ENCODE data around the gene P4HB.

The P4HB gene

DNA sequence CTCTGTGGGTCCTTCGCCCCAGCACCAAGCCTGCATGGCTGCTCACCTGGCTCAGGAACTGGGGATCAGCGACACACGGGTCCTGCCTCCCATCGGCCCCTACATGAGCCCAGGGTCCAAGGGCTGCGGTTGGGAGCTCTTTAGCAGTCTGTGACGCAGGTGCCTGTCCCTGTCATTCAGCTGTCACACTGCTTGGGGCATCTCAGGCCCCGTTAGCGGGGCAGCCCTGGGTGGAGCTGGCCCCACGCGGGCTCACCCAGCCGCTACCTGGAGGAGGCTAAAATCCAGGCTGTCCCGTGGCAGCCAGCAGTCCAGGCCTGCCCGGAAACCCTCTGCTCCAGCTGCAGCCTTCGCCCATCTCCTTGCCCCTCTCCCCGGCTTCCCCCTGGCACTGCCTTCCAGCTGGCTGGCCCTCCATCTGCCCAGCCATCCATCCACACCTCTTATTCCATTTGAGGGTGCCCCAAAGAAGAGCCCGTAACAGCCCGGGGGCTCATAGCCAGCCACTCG, 53.1 kb downstream of the P4HB start:
- FAIRE-seq, result no peak

- no peak for FAIRE-seq
Observed at GRCh38 chr17:81806461-81807209, 53.7 kb downstream of the P4HB start.

DNA sequence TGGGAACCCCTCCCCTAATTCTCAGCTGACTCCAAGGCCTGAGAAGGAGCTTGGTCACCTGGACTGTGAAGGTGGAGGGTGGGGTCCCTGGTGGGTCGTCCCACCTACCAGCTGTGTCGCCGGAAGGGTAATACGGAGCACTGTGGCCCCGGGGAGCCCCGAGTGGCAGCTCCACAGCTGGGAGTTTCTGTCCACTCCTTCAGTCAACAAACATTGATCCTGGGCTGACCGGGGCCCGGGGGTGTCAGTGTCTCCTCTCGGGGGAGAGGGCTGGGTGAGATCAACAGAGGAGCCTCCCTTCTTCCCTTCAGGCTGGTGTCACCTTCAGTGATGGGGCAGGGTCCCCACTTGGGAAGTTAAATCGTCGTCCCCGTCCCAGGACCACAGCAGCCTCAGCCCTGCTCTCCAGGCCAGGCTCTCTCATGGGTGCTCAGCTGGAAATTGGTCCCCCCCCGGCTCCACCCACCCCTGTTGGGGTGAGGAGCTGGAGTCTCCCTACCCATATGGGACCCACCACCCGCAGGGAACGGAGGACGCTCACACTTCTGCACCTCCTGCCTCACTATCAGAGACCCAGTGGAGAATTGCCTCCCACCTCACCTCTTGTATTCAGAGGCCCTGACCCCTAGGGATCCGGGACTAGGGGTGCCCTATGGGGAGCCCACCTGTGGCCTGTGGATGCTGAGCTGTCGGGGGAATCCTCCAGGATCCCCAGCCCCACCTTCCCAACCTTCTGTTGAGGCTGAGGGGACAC, 54.5 kb downstream of the P4HB start:
- FAIRE-seq, result no peak

DNA sequence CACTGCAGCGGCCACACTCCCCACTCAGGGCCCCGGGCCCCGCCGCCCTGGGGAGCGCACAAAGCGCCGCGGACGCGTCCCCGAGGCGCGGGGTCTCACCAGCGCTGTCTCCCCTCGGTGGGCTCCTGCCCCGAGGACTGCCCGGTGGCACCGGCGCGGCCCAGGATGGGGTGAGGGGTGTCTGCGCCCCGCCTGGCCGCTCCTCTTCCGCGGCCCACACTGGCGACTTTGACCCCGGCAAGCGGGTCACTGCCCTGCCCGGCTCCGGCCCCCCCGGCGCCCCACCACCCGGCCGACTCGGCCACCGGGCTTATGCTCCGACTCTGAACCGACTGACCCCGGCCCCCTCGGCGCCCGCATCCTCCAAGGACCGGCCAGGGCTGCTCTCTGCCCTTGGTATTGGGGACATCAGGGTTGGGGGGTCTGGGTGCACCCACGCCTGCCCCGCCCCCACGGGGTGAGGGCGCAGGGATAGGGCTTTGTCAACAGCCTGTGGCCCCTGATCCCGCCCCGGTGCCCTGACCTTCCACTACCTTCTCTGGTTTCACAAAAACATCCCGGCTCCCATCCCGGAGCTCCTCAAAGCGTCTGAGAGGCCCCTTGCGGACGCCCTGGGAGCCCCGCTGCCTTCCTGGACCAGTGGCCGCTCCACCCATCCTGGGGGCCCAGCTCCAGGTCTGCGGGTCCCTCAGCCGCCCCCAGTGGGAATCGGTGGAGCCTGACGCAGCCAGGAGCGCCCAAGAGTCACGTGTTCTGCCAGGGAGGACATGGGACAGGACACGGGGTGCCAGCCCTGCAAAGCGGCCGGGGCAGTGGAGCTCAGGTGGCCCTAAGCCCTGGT, 55.6 kb downstream of the P4HB start:
- FAIRE-seq, result no peak

- no peak for FAIRE-seq
Observed at GRCh38 chr17:81803728-81804558, 56.4 kb downstream of the P4HB start, which contains the start of gene GCGR. Gene GCGR (plus strand): TSS chr17:81804150. CDS start chr17:81809019, 4,869 bp downstream.

- no peak for FAIRE-seq
Observed at GRCh38 chr17:81802856-81803643, 57.3 kb downstream of the P4HB start.

GRCh38 chr17:81802048-81802758, 58.1 kb downstream of the P4HB start:
- FAIRE-seq, result no peak

DNA sequence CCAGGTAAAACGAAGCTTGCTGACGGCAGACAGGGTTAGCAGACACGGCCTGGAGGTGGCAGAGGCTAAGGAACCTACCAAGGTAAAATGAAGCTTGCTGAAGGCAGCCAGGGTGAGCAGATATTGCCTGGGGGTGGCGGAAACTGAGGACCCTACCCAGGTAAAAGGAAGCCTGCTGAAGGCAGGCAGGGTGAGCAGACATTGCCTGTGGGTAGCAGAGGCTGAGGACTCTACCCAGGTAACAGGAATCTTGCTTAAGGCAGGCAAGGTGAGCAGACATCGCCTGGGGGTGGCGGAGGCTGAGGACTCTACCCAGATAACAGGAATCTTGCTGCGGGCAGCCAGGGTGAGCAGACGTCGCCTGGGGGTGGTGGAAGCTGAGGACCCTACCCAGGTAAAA, 59.0 kb downstream of the P4HB start:
- FAIRE-seq, result no peak

GRCh38 chr17:81794509-81794908, 65.8 kb downstream of the P4HB start:
- FAIRE-seq, result no peak

DNA sequence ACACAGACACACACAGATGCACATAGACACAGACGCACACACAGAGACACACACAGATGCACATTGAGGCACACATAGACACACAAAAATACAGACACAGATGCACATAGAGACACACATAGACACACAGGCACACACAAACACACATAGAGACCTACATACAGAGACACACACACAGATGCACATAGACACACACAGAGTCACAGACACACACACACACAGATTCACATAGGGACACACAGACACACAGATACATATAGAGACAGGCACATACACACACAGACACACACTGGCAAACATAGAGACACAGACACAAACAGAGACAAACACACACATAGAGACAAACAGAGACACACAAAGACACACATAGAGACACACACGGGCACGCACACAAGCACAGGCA, 66.3 kb downstream of the P4HB start:
- FAIRE-seq, result no peak

Data from G401.6 (cell line).